NCI-H2107 (cell line): ENCODE results near the gene HSPB2.
A peak's percentile ranks its signal among the peaks of the same experiment; 100 is the strongest.
"Not testable (repeated sequence)": the region's sequence is repeated elsewhere in the genome, so short reads cannot be mapped to it uniquely, and the experiment has no call there.

Experiments
- DNase-seq: peaks from one replicate; lab custom pipeline; 2025; lab: John Stamatoyannopoulos, UW

Gene HSPB2

GRCh38 chr11:111912535-111912934 lies at the start of gene HSPB2:
Gene HSPB2 (plus strand): TSS chr11:111912734. CDS start chr11:111912830, 96 bp downstream.
- no peak for DNase-seq

DNA sequence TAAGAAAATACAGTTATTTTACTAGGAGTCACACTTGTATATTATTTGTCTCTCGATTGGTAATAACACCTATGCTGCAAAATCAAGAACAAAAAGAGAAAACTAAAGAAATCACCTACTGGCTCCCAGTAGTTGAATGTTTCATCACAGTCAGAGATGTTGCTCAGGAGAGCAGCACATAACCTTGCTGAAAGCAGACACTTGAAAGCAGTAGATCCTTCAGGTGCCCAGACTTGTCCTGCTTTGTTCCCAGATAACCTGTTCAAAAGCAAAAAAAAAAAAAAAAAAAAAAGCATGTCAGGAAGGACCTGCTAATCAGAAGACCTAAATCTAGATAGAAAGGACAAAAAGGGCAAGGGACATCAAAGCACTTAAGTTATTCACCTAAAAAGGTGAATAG lies 42.4 kb upstream of the HSPB2 start:
- DNase-seq, result no peak

GRCh38 chr11:111870522-111870885 lies 42.0 kb upstream of the HSPB2 start:
- no peak for DNase-seq

GRCh38 chr11:111870886-111871692 lies 41.4 kb upstream of the HSPB2 start, which contains the start of gene ALG9:
Gene ALG9 (minus strand): TSS chr11:111871581. CDS start chr11:111871482, 99 bp downstream.
- peak; percentile 67 for DNase-seq

DNA sequence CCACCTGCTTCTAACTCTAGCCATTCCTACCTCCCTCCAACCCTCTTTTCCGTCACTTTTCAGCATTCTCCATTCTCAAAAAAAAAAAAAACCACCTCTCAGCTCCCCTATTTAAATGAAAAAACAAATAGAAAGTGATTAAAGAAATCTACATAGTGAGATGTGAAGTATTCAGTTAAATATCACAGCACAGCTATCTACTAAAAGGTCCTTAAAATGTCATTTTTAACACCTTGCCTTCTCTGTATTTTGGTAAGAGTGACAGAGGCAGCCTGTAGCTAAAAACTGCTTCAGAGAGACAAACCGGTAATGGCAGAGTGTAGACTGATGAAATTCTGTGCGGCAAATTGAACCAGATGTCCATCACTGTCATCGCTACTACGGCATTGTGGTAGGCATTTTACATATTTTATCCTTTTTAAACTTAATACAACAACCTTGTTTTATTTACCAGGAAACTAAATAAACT lies 40.8 kb upstream of the HSPB2 start:
- no peak for DNase-seq

- DNase-seq, result peak; percentile 49
Observed at GRCh38 chr11:111878385-111878848, 34.1 kb upstream of the HSPB2 start.

DNA sequence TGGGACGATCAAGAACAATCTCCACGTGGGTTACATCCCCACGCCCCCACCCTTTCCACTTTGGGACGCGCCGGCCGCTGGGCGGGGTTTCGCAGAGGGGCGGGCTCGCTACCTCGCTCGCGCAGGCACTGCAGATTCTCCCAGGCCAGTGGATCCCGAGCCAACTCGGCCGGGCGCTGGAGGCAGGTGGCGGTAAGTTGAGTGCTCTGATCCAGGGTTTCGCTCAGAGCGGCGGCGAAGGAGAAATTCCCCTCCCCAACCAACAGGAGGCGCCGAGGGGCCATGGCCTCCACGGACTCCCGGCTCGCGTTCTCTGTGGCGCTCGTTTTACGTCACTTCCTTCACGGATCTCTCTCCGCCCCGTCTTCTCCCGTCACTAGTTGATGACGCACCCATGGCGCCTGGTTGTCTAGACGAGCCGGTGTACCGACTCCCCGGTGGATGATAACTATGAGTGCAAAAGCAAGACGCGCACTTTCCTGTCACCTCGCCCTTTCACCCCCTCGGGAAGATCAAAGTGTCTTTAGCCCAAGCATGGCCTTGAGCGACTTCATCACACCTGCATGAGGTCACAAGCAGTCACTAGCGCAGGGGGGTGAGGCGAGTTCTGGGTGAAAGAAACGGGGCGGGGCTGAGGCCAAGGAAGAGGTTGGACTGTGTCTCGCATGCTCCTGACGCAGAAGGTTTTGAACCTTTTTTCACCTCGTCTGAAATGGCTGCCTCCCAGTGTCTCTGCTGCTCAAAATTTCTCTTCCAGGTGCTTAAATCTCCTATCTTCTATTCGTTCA lies 33.5 kb upstream of the HSPB2 start, which contains the start of the genes CFAP68 and FDXACB1:
Gene CFAP68, plus strand, starts transcription at position 693 of the 788 bp plus-strand sequence. Its CDS starts 20 bp downstream, at position 713.
Gene FDXACB1, minus strand, starts transcription at position 317 of the 788 bp plus-strand sequence. Its CDS starts 33 bp downstream, at position 284.
- DNase-seq, result peak; percentile 97

DNA sequence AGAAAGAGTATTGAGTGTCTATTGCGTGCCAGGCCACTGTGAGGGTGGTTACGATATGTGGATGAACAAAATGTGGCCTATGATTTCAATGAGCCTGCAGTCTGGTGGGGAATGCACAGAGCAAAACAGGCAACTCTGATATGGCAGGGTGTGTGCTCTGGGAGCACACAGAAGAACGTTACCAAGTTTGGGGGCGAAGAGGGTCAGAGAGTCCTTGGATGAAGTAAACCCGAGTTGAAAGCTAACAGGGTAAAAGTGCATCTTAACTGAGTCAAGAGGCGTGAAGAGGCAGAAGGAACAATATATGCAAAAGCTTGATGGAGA lies 32.9 kb upstream of the HSPB2 start:
- DNase-seq, result no peak

DNA sequence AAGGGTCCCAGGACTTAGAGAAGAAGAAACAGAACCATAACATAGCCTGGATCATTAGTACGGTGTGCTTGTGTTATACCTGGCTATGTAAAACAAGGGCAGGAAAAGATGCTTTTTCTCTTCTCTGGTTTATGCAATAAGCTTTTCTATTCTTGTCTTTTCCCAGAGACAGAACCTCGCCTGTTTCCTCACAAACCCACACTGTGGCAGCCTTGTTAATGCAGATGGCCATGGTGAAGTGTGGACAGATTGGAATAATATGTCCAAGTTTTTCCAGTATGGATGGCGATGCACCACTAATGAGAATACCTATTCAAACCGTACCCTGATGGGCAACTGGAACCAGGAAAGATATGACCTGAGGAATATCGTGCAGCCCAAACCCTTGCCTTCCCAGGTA lies 30.3 kb upstream of the HSPB2 start:
- no peak for DNase-seq

DNA sequence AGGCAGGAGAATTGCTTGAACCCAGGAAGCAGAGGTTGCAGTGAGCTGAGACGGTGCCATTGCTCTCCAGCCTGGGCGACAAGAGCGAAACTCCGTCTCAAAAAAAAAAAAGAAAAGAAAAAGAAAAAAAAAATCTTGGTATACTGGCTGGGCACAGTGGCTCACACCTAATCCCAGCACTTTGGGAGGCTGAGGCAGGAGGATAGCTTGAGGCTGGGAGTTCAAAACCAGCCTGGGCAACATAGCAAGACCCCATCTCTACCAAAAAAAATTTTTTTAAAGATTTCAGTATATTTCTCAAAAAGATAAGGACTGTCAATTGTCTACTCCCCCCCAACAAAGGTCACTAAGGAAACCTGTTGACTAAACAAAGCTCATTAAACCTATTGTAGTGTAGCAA lies 27.5 kb upstream of the HSPB2 start:
- DNase-seq, result not testable (repeated sequence)

GRCh38 chr11:111886032-111886431 lies 26.5 kb upstream of the HSPB2 start:
- no peak for DNase-seq

DNA sequence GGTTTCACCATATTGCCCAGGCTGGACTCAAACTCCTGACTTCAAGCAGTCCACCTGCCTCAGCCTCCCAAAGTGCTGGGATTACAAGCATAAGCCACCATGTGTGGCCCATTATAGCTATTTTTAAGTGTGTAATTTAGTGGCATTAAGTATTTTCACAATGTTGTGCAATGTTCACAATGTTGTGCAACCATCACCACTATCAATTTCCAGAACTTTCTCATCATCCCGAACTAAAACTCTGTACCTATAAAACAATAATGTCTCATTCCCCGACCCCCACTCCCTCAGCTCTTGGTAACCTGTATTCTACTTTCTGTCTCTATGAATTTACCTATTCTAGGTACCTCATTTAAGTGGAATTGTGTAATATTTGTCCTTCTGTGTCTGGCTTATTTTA lies 25.7 kb upstream of the HSPB2 start:
- no peak for DNase-seq

GRCh38 chr11:111905411-111905810 lies 7.1 kb upstream of the HSPB2 start:
- no peak for DNase-seq

DNA sequence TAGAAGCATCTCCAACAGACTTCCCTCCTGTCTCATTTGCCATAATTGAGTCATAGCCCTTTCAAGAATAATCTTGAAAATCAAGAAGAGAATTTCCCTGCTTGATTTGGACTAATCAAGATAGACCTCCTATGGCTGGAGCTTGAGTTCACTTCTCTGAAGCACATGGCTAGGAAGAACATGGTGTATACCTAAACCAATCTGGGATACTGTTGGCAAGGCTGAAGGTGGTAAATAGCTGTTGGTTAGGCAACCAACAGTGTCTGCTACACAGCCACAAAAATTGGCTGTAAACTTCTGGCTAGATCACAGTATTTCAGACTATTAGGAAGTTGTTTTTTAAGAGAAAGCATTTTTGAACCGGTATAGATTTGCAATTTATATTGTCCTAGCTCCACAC lies 5.9 kb upstream of the HSPB2 start:
- no peak for DNase-seq

- no peak for DNase-seq
Observed at GRCh38 chr11:111908639-111909305, 3.8 kb upstream of the HSPB2 start.

GRCh38 chr11:111909378-111909777 lies 3.2 kb upstream of the HSPB2 start:
- no peak for DNase-seq

DNA sequence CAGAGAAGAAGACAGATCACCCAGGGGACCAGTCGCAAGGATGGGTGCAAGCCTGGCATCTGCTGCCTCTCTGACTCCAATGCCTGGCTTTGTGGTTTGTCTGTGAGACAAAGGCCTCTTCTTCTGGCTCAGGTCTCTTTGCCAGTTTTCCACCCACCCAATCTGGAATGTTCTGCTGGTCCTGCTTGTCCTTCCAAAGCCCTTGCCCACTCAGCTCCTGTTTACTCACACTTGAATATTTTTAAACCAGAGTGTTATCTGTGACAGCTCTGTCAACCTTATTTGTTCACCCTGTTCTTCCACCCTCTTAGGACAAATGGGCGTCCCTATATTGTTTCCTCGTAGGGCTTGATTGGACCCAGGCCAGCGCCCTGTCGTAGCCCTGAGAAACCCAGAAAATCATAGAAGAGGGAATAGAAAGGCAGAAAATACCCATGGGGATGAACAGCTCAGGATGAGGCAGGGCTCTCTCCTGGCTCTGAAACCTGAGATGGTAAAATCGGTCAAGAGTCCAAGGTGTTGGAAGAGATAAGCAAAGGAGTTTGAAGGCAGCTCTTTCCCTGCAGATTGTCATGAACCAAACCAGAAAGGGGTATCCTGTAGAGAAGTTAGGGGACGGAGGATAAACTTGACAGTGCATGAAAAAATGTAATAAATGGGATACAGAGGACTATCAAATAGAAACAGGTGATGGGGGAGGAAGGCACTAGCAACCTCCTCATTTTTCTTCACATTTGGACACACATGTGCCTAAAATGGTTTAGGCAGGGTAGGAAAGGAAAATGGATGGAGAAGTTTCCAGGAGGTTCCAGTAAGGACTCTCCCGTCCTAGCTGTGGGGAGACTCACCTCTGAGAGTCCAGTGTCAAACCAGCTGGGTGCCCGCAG lies 1.6 kb upstream of the HSPB2 start:
- DNase-seq, result no peak

- no peak for DNase-seq
Observed at GRCh38 chr11:111911563-111912401, 752 bp upstream of the HSPB2 start, which contains the start of gene CRYAB. Gene CRYAB (minus strand): TSS chr11:111911770. CDS start chr11:111911724, 46 bp downstream.

DNA sequence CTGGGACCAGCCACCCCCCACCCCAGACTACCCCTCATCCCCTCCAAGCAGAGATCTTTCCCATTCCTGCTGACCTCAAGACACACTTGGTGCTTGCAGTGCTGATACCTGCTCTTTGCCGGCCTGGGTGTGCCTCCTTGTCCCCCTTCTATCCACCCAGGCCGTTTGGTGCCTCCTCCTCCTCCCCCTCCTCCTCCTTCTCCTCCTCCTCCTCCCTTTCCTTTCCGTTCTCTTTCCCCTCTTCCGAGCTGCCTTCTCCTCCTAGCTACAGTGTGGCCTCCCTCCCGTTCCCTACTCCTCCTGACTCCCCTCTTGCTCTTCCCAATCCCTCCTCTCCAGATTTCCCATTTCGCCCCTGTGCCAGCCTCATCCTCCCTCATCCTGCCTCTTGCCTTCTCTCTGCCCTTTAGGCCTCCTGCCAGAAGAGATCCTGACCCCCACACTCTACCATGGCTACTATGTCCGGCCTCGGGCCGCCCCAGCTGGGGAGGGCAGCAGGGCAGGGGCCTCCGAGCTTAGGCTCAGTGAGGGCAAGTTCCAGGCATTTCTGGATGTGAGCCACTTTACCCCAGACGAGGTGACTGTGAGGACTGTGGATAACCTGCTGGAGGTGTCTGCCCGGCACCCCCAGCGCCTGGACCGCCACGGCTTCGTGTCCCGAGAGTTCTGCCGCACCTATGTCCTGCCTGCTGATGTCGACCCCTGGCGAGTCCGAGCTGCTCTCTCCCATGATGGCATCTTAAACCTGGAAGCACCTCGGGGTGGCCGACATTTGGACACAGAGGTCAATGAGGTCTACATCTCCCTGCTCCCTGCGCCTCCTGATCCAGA lies 712 bp downstream of the HSPB2 start:
- no peak for DNase-seq
